T-helper 9 cell (primary cell): Measurements from ENCODE around the gene MAP3K10.

Experiments used
- DNase-seq: peaks from one replicate; pipeline ENCODE4 v3.0.0-alpha.2; 2020

Gene MAP3K10

DNA sequence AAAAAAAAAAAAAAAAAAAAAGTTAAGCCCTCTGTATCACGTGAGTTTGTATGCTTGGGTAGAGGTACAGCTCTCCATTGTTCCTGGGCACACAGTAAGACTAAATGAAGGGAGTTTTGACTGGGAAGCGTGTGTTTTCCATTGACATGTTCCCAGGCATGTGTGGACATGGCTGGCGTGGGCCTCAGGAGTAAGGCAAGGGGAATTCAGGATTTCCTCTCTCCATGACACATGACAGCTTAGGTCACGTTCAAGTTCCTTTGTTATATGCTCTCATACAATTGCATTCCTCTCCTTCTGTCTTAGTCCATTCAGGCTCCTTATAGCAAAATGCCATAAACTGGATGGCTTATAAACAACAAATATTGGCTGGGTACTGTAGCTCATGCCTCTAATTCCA, 17.1 kb upstream of the MAP3K10 start:
- DNase-seq, result no peak

DNA sequence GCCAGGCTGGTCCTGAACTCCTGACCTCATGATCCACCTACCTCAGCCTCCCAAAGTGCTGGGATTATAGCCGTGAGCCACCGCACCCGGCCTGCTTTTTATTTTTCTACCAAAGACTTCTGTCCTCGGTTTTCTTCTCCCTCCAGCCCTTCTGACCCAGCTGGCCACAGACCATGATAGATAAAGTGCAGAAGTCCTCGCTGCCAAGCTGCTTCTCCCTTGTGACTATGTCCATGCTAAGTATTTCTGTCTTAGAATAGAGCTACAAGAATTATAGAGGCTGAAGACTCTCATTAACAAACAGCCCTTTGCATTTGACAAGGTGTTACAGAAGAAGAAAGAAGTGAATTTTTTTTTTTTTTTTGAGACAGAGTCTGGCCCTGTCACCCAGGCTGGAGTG, 15.4 kb upstream of the MAP3K10 start:
- no peak for DNase-seq

DNA sequence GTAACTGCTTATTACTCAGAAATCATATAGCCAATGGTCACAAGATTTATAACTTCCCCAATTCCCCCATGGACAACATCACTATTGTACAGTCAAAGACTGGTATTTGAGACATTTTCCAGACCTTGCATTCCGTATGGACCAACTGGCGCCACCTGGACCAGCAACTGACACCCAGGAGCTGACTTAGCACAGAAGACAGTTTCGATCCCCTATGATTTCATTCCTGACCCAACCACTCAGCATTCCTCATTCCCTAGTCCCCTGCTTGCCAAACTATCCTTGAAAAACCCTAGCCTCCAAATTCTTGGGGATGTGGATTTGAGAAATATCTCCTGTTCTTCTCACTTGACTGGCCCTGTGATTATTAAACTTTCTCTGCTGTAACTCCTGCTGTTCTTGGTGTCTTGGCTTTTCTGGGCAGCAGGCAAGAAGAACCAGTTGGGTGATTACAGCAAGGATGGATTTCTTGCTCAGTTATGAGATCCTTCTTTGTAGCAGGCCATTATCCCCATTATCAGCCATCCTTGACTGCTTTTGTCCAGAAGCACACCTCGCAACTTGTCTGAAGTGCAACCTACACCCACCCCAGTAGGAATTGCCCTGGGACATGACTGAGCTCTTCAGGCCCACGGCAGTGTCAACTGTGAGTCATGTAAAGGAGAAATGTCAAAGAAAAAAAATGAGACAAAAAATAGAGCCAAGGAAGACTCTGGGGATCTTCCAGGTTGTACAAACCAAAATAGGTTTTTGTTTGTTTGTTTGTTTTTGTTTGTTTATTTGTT, 13.7 kb upstream of the MAP3K10 start:
- no peak for DNase-seq

DNA sequence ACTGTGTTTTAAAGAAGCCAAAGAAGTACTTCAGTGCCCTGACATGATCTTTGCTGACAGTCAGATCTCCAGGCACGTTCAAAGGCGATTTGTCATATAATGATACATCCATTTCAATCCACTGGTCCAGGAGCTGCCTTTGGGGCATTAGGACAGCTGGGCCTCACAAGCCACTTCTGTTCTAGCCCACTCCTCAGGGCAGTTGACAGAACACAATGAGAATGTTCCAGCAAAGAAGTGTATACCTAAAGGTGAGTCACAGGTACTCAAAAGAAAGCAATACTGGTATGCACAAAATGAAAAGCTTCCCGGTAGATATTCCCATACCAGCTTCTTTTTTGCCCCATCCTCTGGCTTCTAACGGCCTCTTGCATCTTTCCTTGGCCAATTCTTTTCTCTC, 12.5 kb upstream of the MAP3K10 start:
- no peak for DNase-seq

DNA sequence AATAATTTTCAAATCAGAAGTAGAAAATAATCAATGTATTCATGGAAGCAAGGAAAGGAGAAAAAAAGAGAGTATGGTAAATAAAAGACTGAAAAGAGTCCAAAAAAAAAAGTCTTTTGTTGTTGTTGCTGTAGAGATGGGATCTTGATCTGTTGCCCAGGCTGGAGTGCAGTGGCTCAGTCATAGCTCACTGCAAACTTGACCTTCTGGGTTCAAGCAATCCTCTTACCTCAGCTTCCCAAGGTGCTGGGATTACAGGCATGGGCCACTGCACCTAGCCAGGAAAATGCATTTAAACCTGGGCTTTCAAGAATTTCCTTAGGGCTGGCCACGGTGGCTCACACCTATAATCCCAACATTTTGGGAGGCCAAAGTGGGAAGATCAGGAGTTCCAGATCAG, 7.0 kb upstream of the MAP3K10 start:
- no peak for DNase-seq

DNA sequence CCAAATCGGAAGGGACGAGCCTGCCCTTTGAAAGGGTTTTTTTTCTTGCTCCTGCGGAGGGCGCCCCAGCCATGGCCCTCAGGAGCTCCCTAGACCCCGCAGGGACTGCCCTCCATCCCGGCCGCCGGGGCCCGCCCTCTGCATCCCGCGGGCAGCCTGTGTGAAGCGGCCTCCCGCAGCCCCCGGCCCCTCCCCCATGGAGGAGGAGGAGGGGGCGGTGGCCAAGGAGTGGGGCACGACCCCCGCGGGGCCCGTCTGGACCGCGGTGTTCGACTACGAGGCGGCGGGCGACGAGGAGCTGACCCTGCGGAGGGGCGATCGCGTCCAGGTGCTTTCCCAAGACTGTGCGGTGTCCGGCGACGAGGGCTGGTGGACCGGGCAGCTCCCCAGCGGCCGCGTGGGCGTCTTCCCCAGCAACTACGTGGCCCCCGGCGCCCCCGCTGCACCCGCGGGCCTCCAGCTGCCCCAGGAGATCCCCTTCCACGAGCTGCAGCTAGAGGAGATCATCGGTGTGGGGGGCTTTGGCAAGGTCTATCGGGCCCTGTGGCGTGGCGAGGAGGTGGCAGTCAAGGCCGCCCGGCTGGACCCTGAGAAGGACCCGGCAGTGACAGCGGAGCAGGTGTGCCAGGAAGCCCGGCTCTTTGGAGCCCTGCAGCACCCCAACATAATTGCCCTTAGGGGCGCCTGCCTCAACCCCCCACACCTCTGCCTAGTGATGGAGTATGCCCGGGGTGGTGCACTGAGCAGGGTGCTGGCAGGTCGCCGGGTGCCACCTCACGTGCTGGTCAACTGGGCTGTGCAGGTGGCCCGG, 815 bp downstream of the MAP3K10 start:
- DNase-seq, result no peak

DNA sequence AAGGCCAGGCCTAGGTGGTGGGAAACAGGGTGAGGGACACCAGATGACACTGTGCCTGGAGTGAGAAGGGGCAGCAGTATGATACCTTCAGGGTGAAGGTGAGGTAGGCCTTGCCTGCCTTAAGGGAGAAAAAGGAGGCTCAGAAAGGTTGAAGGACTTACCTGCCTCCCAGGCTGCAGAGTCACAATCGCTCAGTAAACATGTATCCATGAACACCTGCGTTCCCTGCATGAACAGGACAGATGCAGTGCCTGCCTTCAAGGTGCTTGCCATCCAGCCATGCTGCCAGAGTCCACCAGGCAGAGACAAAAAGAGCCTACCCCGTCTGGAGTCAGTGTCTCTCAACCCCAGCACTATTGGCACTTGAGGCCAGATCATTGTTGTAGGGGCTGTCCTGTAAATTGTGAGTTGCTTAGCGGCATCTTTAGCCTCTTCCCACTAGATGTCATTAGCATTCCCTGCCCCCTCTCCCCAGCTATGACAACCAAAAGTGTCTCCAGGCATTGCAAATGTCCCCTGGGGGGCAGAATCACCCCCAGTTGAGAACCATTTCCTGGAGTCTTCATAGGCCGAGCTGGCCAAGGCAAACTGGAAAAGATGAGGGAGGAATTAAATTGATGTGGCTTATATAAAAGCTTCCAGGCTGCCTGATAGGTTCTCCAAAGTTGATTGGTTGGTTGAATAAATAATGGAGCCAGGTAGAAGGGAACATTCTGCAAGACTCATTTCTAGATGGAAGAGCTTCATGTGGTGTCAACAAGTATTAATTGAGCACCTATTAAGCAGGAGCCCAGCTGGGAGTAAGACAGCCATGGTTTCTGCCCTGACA, 1.7 kb downstream of the MAP3K10 start:
- DNase-seq, result no peak

DNA sequence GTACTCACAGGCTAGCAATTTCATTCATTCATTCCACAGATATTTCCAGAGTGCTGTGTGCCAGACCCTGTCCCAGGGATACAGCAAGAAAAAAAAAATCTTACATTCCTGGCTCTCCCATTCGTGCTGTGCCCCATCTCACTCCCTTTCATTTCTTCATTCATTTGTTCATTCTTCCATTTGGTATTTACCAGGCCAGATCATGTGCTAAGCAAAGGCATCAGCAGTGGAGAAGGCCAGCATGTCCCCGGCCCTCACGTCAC, 2.3 kb downstream of the MAP3K10 start:
- no peak for DNase-seq

DNA sequence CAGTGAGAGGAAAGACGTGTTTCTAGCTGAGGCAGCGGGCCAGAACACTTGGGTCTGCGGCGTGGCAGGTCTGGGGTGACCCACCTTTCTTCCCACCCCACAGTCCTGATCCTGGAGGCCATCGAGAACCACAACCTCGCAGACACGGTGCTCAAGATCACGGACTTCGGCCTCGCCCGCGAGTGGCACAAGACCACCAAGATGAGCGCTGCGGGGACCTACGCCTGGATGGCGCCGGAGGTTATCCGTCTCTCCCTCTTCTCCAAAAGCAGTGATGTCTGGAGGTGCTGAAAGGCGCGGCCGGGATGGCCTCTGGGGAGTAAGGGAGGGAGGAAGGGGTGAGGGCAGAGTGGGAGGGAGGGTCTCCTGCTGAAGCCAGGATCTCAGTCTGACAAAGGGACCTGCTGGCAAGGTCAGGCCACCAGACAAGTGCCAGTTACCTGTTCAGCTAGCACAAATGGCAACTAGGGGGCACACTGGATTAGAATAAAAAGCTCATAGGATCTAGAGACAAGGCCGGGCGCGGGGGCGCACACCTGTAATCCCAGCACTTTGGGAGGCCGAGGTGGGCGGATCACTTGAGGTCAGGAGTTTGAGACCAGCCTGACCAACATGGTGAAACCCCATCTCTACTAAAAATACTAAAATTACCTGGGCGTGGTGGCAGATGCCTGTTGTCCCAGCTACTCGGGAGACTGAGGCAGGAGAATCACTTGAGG, 7.2 kb downstream of the MAP3K10 start:
- no peak for DNase-seq

DNA sequence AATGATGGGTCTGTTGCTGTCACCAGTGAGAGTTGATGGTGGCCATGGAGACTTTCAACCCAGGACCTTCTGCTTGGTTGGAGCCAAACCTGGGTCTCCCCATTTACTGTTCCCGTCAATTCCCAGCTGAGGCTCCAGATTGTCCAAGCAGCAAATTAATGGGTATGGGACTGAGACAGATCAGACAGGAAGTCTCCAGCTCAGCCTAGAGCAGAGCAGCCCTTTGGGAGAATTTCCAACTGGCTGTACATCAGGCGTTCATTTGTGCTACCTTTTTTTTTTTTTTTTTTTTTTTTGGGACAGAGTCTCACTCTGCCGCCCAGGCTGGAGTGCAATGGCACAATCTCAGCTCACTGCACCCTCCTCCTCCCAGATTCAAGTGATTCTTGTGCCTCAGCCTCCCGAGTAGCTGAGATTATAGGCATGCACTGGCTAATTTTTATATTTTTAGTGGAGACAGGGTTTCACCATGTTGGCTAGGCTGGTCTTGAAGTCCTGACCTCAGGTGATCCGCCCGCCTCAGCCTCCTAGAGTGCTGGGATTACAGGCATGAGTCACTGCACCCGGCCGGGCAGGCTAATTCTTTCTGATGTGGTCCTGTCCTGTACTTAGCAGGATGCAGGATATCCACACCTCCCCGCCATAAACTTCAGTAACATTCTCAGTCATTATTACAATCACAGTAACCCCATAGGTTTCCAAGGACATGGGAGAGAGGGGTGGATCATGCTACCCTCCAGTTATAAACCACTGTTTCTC, 9.3 kb downstream of the MAP3K10 start:
- DNase-seq, result no peak

DNA sequence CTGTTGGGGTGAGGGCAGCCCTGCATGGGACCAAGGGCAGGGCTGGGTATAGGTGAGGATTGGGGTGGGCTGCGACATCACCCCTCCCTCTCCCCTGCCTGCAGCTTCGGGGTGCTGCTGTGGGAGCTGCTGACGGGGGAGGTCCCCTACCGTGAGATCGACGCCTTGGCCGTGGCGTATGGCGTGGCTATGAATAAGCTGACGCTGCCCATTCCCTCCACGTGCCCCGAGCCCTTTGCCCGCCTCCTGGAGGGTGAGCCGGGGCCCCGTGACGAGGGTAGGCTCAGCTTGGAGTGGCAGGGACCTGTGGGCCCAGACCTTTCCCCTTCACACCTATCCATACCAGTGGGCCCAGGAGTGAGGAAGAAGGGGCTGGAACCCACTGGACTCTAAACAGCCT, 13.2 kb downstream of the MAP3K10 start:
- no peak for DNase-seq

DNA sequence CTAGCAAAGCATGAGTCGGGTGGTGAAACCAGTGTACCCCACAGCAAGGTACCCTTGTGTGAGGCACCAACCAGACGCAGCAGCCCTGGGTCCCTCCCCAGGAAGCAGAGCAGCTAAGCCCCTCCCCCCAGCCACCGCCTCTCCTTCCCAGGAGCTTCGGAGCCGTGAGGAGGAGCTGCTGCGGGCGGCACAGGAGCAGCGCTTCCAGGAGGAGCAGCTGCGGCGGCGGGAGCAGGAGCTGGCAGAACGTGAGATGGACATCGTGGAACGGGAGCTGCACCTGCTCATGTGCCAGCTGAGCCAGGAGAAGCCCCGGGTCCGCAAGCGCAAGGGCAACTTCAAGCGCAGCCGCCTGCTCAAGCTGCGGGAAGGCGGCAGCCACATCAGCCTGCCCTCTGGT, 14.5 kb downstream of the MAP3K10 start:
- DNase-seq, result no peak

DNA sequence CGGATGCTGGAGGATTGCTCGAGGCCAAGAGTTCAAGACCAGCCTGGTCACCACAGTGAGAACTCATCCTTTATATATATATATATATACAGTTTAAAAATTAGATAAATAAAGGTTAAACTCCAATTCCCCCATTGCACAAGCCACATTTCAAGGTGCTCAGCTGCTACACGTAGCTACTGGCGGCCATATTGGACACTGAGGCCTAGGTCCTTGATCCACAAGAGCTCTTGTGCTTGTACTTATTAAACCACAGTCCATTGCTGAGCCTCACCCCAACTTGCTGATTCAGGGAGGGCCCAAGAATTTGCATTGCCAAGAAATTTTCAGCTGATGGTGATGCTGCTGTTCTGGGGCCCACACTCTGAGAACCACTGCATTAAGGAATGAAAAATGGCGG, 17.4 kb downstream of the MAP3K10 start:
- DNase-seq, result no peak

DNA sequence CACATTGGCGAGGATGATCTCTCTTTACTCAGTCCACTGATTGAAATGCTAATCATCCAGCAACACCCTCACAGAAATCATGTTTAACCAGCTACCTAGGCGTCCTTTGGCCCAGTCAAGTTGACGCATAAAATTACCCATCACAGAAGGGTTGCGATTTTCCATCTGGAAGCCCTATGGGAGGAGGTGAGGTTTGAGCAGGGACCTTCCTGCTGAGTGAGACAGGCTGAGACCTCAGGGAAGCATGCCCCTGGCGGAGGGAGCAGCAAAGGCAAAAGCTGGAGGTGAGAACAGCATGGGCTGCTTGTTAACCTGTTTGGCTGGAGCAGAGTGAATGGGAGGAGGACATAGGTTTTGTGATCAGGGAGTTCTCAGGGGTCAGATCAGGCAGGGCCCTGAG, 19.7 kb downstream of the MAP3K10 start:
- DNase-seq, result no peak

DNA sequence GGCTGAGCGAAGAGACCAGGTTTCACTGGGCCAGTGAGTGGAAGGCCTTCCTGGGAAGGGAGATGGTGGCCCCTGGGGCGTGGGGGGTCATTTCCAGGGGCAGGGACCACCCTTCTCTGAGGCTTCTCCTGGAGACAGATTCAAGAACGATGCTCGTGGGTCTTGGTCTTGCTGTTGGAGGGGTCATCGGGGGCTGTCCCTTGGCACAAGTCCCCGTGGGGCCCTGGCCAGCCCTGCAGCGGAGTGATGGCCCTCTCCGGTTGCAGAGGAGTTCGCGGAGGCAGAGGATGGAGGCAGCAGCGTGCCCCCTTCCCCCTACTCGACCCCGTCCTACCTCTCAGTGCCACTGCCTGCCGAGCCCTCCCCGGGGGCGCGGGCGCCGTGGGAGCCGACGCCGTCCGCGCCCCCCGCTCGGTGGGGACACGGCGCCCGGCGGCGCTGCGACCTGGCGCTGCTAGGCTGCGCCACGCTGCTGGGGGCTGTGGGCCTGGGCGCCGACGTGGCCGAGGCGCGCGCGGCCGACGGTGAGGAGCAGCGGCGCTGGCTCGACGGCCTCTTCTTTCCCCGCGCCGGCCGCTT, 22.1 kb downstream of the MAP3K10 start:
- DNase-seq, result no peak

DNA sequence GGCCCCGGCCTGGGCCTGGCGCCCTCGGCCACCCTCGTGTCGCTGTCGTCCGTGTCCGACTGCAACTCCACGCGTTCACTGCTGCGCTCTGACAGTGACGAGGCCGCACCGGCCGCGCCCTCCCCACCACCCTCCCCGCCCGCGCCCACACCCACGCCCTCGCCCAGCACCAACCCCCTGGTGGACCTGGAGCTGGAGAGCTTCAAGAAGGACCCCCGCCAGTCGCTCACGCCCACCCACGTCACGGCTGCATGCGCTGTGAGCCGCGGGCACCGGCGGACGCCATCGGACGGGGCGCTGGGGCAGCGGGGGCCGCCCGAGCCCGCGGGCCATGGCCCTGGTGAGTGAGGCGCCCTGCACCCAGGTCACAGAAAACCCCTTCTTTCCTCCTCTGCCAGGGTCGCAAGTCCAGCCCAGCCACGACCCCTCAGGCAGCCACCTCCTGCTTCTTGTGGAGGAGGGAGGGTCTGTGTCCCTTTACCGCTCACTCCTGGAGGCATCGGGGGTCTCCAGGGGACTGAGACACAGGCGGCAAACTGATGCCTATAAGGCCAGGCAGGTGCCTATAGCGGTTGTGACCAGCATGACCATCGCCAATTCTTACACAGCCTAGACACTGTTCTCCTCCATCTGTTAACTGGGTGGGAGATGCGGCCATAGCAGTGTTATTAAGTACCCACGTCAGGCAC, 22.8 kb downstream of the MAP3K10 start:
- DNase-seq, result no peak

DNA sequence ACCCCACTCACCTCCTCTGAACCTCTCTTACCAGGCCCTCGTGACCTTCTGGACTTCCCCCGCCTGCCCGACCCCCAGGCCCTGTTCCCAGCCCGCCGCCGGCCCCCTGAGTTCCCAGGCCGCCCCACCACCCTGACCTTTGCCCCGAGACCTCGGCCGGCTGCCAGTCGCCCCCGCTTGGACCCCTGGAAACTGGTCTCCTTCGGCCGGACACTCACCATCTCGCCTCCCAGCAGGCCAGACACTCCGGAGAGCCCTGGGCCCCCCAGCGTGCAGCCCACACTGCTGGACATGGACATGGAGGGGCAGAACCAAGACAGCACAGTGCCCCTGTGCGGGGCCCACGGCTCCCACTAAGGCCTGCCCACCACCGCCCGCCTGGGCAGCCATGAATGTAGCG, 23.7 kb downstream of the MAP3K10 start:
- DNase-seq, result no peak

DNA sequence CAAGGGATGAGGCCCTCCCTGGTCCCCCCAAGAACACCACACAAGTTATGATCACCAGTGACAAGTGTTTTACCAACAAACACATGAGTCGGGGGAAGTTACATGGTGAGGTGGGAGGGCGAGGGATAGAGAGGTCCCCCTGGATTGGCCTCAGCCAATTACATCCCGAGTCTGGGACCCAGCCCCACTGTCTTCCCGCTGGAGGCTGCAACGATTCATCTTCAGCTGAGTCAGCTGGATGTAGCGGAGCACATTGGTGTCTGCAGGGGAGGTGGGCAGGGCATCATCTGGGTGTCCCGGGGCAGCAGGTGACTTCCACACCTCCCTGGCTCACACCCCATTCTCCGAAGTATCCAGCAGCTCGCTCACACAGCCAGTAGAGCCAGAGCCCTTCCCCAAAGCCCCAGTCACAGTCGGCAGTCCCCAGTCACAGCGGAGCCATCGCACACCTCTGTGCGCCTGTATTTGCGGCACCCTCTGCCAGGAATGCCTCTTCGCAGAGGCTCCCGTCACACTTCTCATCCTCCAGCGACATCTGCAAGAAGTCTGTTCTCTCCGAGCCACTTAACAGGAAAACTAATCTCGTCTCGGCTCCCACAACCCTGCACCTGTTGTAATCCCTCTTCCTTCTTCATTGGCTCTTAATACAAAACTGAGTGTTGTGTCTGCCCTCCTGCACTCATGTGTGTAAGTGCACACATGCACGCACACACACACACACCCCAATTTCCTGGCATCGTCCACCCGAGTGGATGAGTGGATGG, 25.0 kb downstream of the MAP3K10 start:
- DNase-seq, result no peak

DNA sequence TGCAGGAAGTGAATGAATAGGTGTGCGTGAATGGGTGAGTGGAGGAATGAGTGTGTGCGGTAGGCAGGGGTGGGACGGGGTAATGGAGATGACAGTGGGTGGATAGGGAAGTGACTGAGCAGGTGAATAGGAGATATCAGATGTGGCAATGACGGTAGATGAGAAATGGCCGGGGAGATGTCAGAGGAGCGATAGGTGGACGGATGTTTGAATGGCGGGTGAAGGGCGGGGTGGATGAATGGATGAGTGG, 25.5 kb downstream of the MAP3K10 start:
- DNase-seq, result no peak

DNA sequence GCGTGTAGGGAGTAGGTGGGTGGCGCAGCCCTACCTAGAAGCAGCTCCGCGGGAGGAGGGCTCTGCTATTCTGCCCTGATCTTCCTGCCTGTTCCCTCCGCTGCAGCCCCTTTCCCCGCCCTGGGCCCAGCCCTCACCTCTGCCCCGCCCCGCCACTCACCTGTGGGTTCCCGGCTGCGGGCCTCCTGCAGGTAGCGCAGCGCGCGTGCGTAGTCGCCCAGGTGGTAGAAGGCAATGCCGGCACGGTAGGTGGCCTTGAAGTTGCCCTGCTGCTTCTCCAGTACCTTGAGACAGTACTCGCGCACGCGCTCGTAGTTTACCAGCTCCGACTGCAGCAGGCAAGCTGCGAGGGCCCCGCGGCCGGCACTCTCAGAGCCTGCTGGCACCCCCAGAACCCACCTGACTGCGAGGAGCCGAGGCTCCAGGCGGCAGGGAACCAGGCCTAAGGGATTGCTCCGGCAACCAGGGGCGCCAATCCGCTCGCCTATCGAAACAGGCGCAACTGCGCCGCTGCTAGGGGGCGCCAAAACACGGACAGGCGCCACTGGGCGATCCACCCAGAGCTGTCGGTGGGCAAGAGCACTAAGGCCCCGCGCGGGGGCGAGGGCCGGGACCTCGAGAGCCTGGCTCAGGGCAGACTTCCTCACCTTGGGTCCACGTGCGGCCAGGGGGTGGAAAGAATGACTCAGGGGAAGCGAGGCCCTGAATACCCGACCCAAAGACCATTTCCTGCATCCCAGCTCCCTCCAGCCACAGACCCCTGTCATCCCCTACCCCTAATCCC, 26.0 kb downstream of the MAP3K10 start:
- DNase-seq, result no peak
